ENCODE results near the gene BBOX1. TPM values are rescaled to one million over a fixed set of nuclear protein-coding genes. Genes with fewer than 3 reads are reported as not detected.

Gene BBOX1
- total RNA-seq, 1 experiment from 2014 or later, result not detected

GRCh38 chr11:27075192-27075591, 34.6 kb downstream of the BBOX1 start:
- Histone ChIP-seq H2AFZ (ENCODE audit: low read depth, low read length, poor library complexity, severe bottlenecking) (no peak overlapping the region), H3K79me2 (ENCODE audit: insufficient read depth, low read length) (no peaks in the 10 kb centered on the region), H4K20me1 (ENCODE audit: insufficient read depth) (no peaks in the 10 kb centered on the region), H3K27me3 (ENCODE audit: insufficient read depth, low read length) (no peaks in the 10 kb centered on the region), H3K9me2 (ENCODE audit: insufficient read depth) (no peaks in the 10 kb centered on the region), H3K9ac (ENCODE audit: low read length) (no peak overlapping the region), H3K4me1 (ENCODE audit: control insufficient read depth in 1 of 2, insufficient read depth in 2 of 2, low read length in 2 of 2) (no peaks in the 10 kb centered on the region), H3K4me2 (ENCODE audit: low read length) (no peak overlapping the region), H3K36me3 (ENCODE audit: control insufficient read depth in 1 of 2, insufficient read depth in 2 of 2, low read length in 2 of 2) (no peaks in the 10 kb centered on the region), H3K9me3 (ENCODE audit: control insufficient read depth in 1 of 2, insufficient read depth in 1 of 2, low read depth in 1 of 2, low read length in 2 of 2) (no peaks in the 10 kb centered on the region), H3K4me3 (replicated peaks in 1 of 2; ENCODE audit: low read depth in 1 of 2, low read length in 2 of 2) (no peak overlapping the region), H3K27ac (ENCODE audit: low read depth, low read length) (no peak overlapping the region)
- ATAC-seq (no peak), DNase-seq (ENCODE audit: low read depth, low spot score) (no peak)
- intact Hi-C loops (cut with micrococcal nuclease), result no loop called here
- no peak for TF ChIP-seq FOSL1 (IDR thresholded peaks at IDR 0.05; ENCODE audit: low read depth)
- no peak for TF ChIP-seq POLR2A (IDR thresholded peaks at IDR 0.05; ENCODE audit: borderline replicate concordance, extremely low read depth, insufficient read depth, insufficient read length)
- TF ChIP-seq SP1 (IDR thresholded peaks at IDR 0.05; ENCODE audit: low read depth), result no peak
- ChIA-PET CTCF (no interaction called here), RAD21 (ENCODE audit: low non-redundant PET in 1 of 2, low total read pairs in 2 of 2, uncharacterized antibody in 2 of 2, unreplicated experiment in 2 of 2) (no interaction called here), POLR2A (no interaction called here)
- BruUV-seq (replicated peaks), result no TSS peak

DNA sequence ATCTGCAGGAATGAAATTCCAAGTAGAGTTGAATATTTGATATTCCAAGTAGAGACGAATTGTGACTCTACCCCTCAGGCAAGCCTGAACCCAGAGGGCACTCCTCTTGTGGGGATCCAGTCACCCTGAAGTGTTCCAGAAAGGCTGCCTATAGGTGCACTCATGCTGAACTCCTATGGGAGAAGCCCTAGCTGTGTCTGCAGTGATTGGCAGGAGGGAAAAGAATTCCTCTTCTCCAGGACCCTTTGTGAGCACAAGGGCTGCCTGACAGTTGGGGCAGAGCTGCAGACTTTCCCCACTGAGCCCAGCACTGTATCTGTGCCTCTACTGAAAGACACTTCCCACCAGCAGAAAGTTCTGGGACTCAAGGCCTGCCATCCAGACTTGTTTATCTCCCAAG, 35.0 kb downstream of the BBOX1 start:
- Histone ChIP-seq H3K36me3 (ENCODE audit: control insufficient read depth in 1 of 2, insufficient read depth in 2 of 2, low read length in 2 of 2) (no peaks in the 10 kb centered on the region), H3K4me2 (ENCODE audit: low read length) (no peak overlapping the region), H3K9me2 (ENCODE audit: insufficient read depth) (no peaks in the 10 kb centered on the region), H3K79me2 (ENCODE audit: insufficient read depth, low read length) (no peaks in the 10 kb centered on the region), H3K4me3 (replicated peaks in 1 of 2; ENCODE audit: low read depth in 1 of 2, low read length in 2 of 2) (no peak overlapping the region), H4K20me1 (ENCODE audit: insufficient read depth) (no peaks in the 10 kb centered on the region), H3K9ac (ENCODE audit: low read length) (no peak overlapping the region), H3K4me1 (ENCODE audit: control insufficient read depth in 1 of 2, insufficient read depth in 2 of 2, low read length in 2 of 2) (no peaks in the 10 kb centered on the region), H2AFZ (ENCODE audit: low read depth, low read length, poor library complexity, severe bottlenecking) (no peak overlapping the region), H3K27ac (ENCODE audit: low read depth, low read length) (no peak overlapping the region), H3K9me3 (ENCODE audit: control insufficient read depth in 1 of 2, insufficient read depth in 1 of 2, low read depth in 1 of 2, low read length in 2 of 2) (no peaks in the 10 kb centered on the region), H3K27me3 (ENCODE audit: insufficient read depth, low read length) (no peaks in the 10 kb centered on the region)
- no TSS peak for BruUV-seq (replicated peaks)
- ChIA-PET POLR2A (no interaction called here), CTCF (no interaction called here), RAD21 (ENCODE audit: low non-redundant PET in 1 of 2, low total read pairs in 2 of 2, uncharacterized antibody in 2 of 2, unreplicated experiment in 2 of 2) (no interaction called here)
- intact Hi-C loops (cut with micrococcal nuclease), result no loop called here
- DNase-seq (ENCODE audit: low read depth, low spot score) (no peak), ATAC-seq (no peak)
- TF ChIP-seq, protein P1, sequence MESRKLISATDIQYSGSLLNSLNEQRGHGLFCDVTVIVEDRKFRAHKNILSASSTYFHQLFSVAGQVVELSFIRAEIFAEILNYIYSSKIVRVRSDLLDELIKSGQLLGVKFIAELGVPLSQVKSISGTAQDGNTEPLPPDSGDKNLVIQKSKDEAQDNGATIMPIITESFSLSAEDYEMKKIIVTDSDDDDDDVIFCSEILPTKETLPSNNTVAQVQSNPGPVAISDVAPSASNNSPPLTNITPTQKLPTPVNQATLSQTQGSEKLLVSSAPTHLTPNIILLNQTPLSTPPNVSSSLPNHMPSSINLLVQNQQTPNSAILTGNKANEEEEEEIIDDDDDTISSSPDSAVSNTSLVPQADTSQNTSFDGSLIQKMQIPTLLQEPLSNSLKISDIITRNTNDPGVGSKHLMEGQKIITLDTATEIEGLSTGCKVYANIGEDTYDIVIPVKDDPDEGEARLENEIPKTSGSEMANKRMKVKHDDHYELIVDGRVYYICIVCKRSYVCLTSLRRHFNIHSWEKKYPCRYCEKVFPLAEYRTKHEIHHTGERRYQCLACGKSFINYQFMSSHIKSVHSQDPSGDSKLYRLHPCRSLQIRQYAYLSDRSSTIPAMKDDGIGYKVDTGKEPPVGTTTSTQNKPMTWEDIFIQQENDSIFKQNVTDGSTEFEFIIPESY (IDR thresholded peaks at IDR 0.05; ENCODE audit: extremely low read depth, insufficient replicate concordance, low read length), result no peak
- no peak for TF ChIP-seq SP1 (IDR thresholded peaks at IDR 0.05; ENCODE audit: low read depth)
- TF ChIP-seq, protein P2, sequence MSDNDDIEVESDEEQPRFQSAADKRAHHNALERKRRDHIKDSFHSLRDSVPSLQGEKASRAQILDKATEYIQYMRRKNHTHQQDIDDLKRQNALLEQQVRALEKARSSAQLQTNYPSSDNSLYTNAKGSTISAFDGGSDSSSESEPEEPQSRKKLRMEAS (IDR thresholded peaks at IDR 0.05), result no peak
- TF ChIP-seq SRF (IDR thresholded peaks at IDR 0.05; ENCODE audit: low read depth), result no peak
- TF ChIP-seq CEBPB (IDR thresholded peaks at IDR 0.05; ENCODE audit: low read depth), result no peak
- TF ChIP-seq YY1 (IDR thresholded peaks at IDR 0.05; ENCODE audit: extremely low read depth, insufficient replicate concordance, low read depth, low read length), result no peak
- no peak for TF ChIP-seq RAD21 (IDR thresholded peaks at IDR 0.05; ENCODE audit: low read depth)
- no peak for TF ChIP-seq POLR2AphosphoS5 (IDR thresholded peaks at IDR 0.05; ENCODE audit: low read depth, low read length)
- TF ChIP-seq ATF3 (IDR thresholded peaks at IDR 0.05), result no peak
- TF ChIP-seq TCF7L2 (IDR thresholded peaks at IDR 0.05; ENCODE audit: borderline replicate concordance, extremely low read depth, insufficient read depth, insufficient read length), result no peak
- TF ChIP-seq CTCF (IDR thresholded peaks at IDR 0.05 in 2 of 3, conservative IDR thresholded peaks at IDR 0.05 in 1 of 3; ENCODE audit: borderline replicate concordance in 1 of 3, insufficient read depth in 1 of 3, low read depth in 2 of 3, low read length in 2 of 3), result no peak
- no peak for TF ChIP-seq ZNF274 (IDR thresholded peaks at IDR 0.05; ENCODE audit: low read depth, low read length)
- no peak for TF ChIP-seq JUND (IDR thresholded peaks at IDR 0.05)
- TF ChIP-seq ELF1 (IDR thresholded peaks at IDR 0.05; ENCODE audit: borderline replicate concordance, low read depth), result no peak
- no peak for TF ChIP-seq FOSL1 (IDR thresholded peaks at IDR 0.05; ENCODE audit: low read depth)
- no peak for TF ChIP-seq EZH2 (IDR thresholded peaks at IDR 0.05)
- no peak for TF ChIP-seq CBX3 (IDR thresholded peaks at IDR 0.05; ENCODE audit: low read depth)
- TF ChIP-seq POLR2A (IDR thresholded peaks at IDR 0.05; ENCODE audit: borderline replicate concordance, extremely low read depth, insufficient read depth, insufficient read length), result no peak

All from HCT116 (cell line).